A673 (cell line): ENCODE data around the gene CIART. TPM values are rescaled to one million over a fixed set of nuclear protein-coding genes. Genes with fewer than 3 reads are reported as not detected.

Source experiments
- BruUV-seq: library from RNA; stranded (reverse); fragments of 400-500 nt; replicated peaks from 2 replicates; lab custom pipeline; 2021; lab: Mats Ljungman, UMichigan
- CTCF ChIA-PET: fragments of 300-600 bp; sonication (Branson Sonifier 250); formaldehyde crosslinking; loops from one replicate; lab custom pipeline; 2022; ENCODE audit warnings: antibody characterized with exemption; lab: Charles Lee
- POLR2A ChIA-PET: fragments of 300-600 bp; sonication (Branson Sonifier 250); formaldehyde crosslinking; loops from one replicate; lab custom pipeline; 2022; ENCODE audit warnings: antibody characterized with exemption; ENCODE audit not compliant: low non-redundant PET; lab: Charles Lee
- DNase-seq: peaks from one replicate; pipeline ENCODE4 v3.0.0-alpha.2; 2015; ENCODE audit warnings: low spot score
- H3K27ac ChIP-seq: fragments of 200-600 bp; sonication (generic); 2 replicates; pipeline ENCODE4 v1.5.1; 2016; ENCODE audit warnings: mixed run types, low read depth, mild to moderate bottlenecking, mixed read lengths, antibody characterized with exemption, low read length; ENCODE audit not compliant: poor library complexity, severe bottlenecking
- H3K27me3 ChIP-seq: fragments of 200-600 bp; sonication (generic); replicated peaks from 2 replicates; pipeline ENCODE4 v1.6.1; 2017; ENCODE audit warnings: mixed run types, low read depth, mild to moderate bottlenecking, mixed read lengths, antibody characterized with exemption, low read length; ENCODE audit not compliant: insufficient read depth, poor library complexity
- H3K36me3 ChIP-seq: fragments of 200-600 bp; sonication (generic); 2 replicates; pipeline ENCODE4 v1.6.1; 2016; ENCODE audit warnings: mixed run types, mild to moderate bottlenecking, mixed read lengths, antibody characterized with exemption, low read length; ENCODE audit not compliant: insufficient read depth, poor library complexity, severe bottlenecking
- H3K4me1 ChIP-seq: fragments of 200-600 bp; sonication (generic); 2 replicates; pipeline ENCODE4 v1.6.1; 2017; ENCODE audit warnings: mixed run types, mild to moderate bottlenecking, mixed read lengths, antibody characterized with exemption, low read length; ENCODE audit not compliant: insufficient read depth, poor library complexity, severe bottlenecking
- H3K4me3 ChIP-seq: fragments of 200-600 bp; sonication (generic); 2 replicates; pipeline ENCODE4 v1.5.1; 2016; ENCODE audit warnings: low read depth, mixed run types, mild to moderate bottlenecking, mixed read lengths, low read length; ENCODE audit not compliant: poor library complexity, severe bottlenecking
- H3K9me3 ChIP-seq: fragments of 200-600 bp; sonication (generic); 2 replicates; pipeline ENCODE4 v1.6.1; 2016; ENCODE audit warnings: mixed run types, low read depth, mild to moderate bottlenecking, mixed read lengths, antibody characterized with exemption, low read length; ENCODE audit not compliant: poor library complexity, severe bottlenecking
- EZH2 ChIP-seq: fragments of 200-600 bp; sonication (generic); IDR thresholded peaks from 2 replicates; pipeline ENCODE4 v1.6.1; 2017; ENCODE audit warnings: borderline replicate concordance, low read depth, mild to moderate bottlenecking, mixed read lengths, antibody characterized with exemption, low read length; ENCODE audit not compliant: poor library complexity, severe bottlenecking
- intact Hi-C: fragments of 100-400 bp; cut with micrococcal nuclease; formaldehyde crosslinking; loops from one replicate; pipeline ENCODE4 v1.10.0; 2022; ENCODE audit not compliant: unreplicated experiment
- total RNA-seq: library from RNA; stranded (reverse); gene quantifications from 2 replicates; pipeline ENCODE4 v1.2.3, GENCODE V29; 2021
- TF ChIP-seq, protein P1 (sequence below): fragments of 300-800, 200-600 bp; sonication (generic); conservative IDR thresholded peaks from 2 replicates; pipeline ENCODE4 v1.5.1; 2017; ENCODE audit warnings: low read depth, mild to moderate bottlenecking, antibody characterized with exemption, low read length, moderate library complexity, mixed read lengths

The CIART gene
- total RNA-seq, 1 experiment from 2014 or later: 3.5 TPM

DNA sequence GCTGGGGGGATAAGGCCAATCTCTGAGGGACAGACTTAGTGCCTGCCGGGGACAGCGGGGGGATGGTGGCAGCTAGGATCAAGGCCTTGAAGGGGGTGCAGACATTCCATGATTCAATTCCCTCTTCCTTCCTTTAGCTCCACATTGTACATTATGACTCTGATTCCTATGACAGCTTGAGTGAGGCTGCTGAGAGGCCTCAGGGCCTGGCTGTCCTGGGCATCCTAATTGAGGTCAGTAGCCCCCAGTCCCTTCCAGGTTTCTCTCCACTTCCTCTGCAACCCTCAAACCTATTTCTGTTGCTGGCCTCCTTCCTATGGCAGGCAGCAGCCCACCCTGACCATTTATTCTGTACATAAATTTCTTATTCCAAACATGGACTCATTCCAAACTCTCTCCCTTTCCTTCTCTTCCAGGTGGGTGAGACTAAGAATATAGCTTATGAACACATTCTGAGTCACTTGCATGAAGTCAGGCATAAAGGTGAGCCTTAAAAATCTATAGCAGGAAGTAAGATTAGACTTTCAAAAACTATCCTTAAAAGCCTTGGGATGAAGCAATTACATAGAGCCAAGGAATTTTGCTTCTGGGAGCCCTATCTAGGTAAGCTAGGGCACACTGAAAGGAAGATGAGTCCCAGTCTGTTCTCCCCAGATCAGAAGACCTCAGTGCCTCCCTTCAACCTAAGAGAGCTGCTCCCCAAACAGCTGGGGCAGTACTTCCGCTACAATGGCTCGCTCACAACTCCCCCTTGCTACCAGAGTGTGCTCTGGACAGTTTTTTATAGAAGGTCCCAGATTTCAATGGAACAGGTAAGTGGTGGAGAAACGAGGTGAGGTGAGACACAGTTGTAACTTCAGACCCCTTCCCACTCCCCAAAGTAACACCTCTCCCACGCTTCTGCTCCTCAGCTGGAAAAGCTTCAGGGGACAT, 19.7 kb upstream of the CIART start:
- Histone ChIP-seq H3K36me3 (peaks cover 24% of the 10 kb centered on the region), H3K27ac (no peak overlapping the region), H3K4me1 (peaks cover 32% of the 10 kb centered on the region), H3K27me3 (no peaks in the 10 kb centered on the region), H3K9me3 (no peaks in the 10 kb centered on the region), H3K4me3 (no peak overlapping the region)
- ChIA-PET CTCF (no interaction called here), POLR2A (interaction anchor here (0.6 kb wide), 1 partner anchor 310 kb away, joined by 4 read pairs; no protein-coding TSS in a partner anchor)
- BruUV-seq: no TSS peak
- no peak for DNase-seq
- no peak for TF ChIP-seq EZH2
- TF ChIP-seq, protein P1, sequence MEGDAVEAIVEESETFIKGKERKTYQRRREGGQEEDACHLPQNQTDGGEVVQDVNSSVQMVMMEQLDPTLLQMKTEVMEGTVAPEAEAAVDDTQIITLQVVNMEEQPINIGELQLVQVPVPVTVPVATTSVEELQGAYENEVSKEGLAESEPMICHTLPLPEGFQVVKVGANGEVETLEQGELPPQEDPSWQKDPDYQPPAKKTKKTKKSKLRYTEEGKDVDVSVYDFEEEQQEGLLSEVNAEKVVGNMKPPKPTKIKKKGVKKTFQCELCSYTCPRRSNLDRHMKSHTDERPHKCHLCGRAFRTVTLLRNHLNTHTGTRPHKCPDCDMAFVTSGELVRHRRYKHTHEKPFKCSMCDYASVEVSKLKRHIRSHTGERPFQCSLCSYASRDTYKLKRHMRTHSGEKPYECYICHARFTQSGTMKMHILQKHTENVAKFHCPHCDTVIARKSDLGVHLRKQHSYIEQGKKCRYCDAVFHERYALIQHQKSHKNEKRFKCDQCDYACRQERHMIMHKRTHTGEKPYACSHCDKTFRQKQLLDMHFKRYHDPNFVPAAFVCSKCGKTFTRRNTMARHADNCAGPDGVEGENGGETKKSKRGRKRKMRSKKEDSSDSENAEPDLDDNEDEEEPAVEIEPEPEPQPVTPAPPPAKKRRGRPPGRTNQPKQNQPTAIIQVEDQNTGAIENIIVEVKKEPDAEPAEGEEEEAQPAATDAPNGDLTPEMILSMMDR: no peak
- intact Hi-C loops: no loop called here

DNA sequence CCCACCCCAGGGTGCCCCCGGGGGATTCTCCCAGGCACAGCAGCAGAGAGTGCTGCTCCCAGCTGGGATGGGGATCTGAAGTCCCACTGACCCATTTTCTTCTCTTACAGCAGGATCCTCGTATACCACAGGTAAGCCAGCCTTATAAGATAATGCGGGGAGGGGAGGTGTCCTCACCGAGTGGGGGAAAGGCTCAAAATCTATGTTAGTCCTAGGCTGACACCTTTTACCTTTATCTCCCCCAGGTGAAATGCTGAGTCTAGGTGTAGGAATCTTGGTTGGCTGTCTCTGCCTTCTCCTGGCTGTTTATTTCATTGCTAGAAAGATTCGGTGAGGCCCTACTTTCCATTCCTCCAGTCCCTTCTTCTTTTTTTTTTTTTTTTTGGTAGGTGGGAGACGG, 18.8 kb upstream of the CIART start:
- no peaks in the 10 kb centered on the region for H3K27me3 ChIP-seq
- BruUV-seq: no TSS peak

DNA sequence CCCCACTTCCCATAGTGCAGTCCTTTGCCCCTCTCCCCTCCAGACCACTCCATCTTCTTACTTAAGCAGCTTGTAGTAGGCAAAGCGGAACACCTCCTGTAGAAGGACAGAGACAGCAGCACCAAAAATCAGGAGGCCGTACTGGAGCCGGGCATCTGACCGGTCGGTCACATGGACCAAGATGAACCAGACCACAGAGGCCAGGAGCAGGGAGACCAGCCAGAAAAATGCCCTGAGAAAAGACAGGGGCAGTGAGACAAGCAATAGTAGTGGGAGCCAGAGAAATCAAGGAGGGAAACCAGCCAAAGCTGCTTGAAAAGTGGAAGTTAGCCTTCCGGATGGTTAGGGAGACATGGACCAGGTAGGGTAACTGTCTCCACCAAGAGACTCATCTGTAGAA, 14.5 kb upstream of the CIART start:
- Histone ChIP-seq H3K4me1 (peaks cover 22% of the 10 kb centered on the region), H3K36me3 (peaks cover 24% of the 10 kb centered on the region), H3K9me3 (no peaks in the 10 kb centered on the region), H3K27ac (peak overlapping the region; percentile 91), H3K27me3 (no peaks in the 10 kb centered on the region), H3K4me3 (peak overlapping the region; percentile 96)
- no TSS peak for BruUV-seq
- ChIA-PET CTCF (no interaction called here), POLR2A (no interaction called here)
- no peak for TF ChIP-seq EZH2
- TF ChIP-seq, protein P1: no peak
- intact Hi-C loops: no loop called here
- DNase-seq: no peak

More for the DNA sequence above, 18.8 kb upstream of the CIART start:
- intact Hi-C loops: no loop called here
- Histone ChIP-seq H3K4me1 (peaks cover 27% of the 10 kb centered on the region), H3K36me3 (peaks cover 24% of the 10 kb centered on the region), H3K4me3 (no peak overlapping the region), H3K27ac (no peak overlapping the region), H3K9me3 (no peaks in the 10 kb centered on the region)
- CTCF ChIA-PET: no interaction called here
- no peak for DNase-seq
- TF ChIP-seq, protein P1: no peak
- TF ChIP-seq EZH2: no peak
- POLR2A ChIA-PET: no interaction called here
